RWPE2 (cell line): ENCODE data around the gene LCN2.

Experiments
- ATAC-seq: fragments of 200-7000 bp; cut with Tn5 transposase; 3 replicates; pipeline ENCODE4 v1.9.1; 2021; ENCODE audit warnings: low read depth
- DNase-seq: peaks from one replicate; pipeline ENCODE4 v3.0.0-alpha.2; 2020; ENCODE audit warnings: low spot score
- H3K27ac ChIP-seq: fragments of 450-650 bp; 2 replicates; pipeline ENCODE4 v1.5.1; 2017; ENCODE audit warnings: mild to moderate bottlenecking; ENCODE audit not compliant: poor library complexity, severe bottlenecking
- H3K27me3 ChIP-seq: fragments of 250-450 bp; sonication (Bioruptor Pico); 2 replicates; pipeline ENCODE4 v1.5.1; 2021; ENCODE audit warnings: mild to moderate bottlenecking, moderate library complexity; ENCODE audit not compliant: insufficient read depth, poor library complexity, severe bottlenecking
- H3K36me3 ChIP-seq: fragments of 250-450 bp; sonication (Bioruptor Pico); 2 replicates; pipeline ENCODE4 v1.5.1; 2020; ENCODE audit warnings: low read depth, mild to moderate bottlenecking, moderate library complexity
- H3K4me1 ChIP-seq: fragments of 250-450 bp; sonication (Bioruptor Pico); 2 replicates; pipeline ENCODE4 v1.5.1; 2021; ENCODE audit warnings: mild to moderate bottlenecking, moderate library complexity; ENCODE audit not compliant: insufficient read depth, poor library complexity, severe bottlenecking
- H3K4me3 ChIP-seq: fragments of 250-450 bp; sonication (Bioruptor Pico); 2 replicates; pipeline ENCODE4 v1.5.1; 2021; ENCODE audit warnings: mild to moderate bottlenecking, moderate library complexity; ENCODE audit not compliant: severe bottlenecking
- H3K9me3 ChIP-seq: fragments of 250-450 bp; sonication (Bioruptor Pico); 2 replicates; pipeline ENCODE4 v1.5.1; 2021; ENCODE audit warnings: mild to moderate bottlenecking, moderate library complexity; ENCODE audit not compliant: severe bottlenecking
- CTCF ChIP-seq: fragments of 450-650 bp; IDR thresholded peaks from one replicate; pipeline ENCODE4 v1.5.1; 2017; ENCODE audit warnings: mild to moderate bottlenecking, moderate library complexity; ENCODE audit not compliant: poor library complexity, severe bottlenecking

The LCN2 gene

GRCh38 chr9:128163523-128164306 is 14.5 kb downstream of the LCN2 start:
- Histone ChIP-seq H3K27ac (no peak overlapping the region), H3K36me3 (peaks cover 51% of the 10 kb centered on the region), H3K4me3 (no peak overlapping the region), H3K27me3 (no peaks in the 10 kb centered on the region), H3K4me1 (no peaks in the 10 kb centered on the region), H3K9me3 (no peaks in the 10 kb centered on the region)
- peak; percentile 60 for DNase-seq
- TF ChIP-seq CTCF, result no peak
- ATAC-seq, result no peak

DNA sequence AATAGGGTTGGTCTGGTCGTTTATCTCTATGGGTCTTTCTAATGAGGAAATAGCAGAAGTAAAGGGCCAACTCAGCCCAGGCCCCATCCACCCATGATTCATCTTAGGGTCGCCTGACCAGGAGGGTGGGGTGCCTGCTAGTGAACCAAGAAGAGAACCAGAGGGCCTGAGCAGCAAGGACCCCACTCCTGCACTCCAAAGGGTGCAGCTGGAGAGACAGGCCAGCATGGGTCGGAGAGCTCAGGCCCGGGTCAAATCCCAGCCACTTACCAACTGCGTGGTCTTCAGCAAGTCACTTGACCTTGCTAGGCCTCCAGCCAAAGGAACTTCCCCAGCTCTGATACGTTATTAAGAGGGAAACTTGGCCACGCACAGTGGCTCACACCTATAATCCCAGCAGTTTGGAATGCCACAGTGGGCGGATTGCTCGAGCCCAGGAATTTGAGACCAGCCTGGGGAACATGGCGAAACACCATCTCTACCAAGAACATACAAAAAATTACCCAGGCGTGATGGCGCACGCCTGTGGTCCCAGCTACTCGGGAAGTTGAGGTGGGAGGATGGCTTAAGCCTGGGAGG is 15.1 kb downstream of the LCN2 start:
- no peak for ATAC-seq
- no peaks in the 10 kb centered on the region for H3K4me1 ChIP-seq
- TF ChIP-seq CTCF, result no peak
- DNase-seq, result no peak
- no peak overlapping the region for H3K27ac ChIP-seq
- H3K36me3 ChIP-seq, result peaks cover 58% of the 10 kb centered on the region
- H3K9me3 ChIP-seq, result no peaks in the 10 kb centered on the region
- H3K4me3 ChIP-seq, result no peak overlapping the region
- no peaks in the 10 kb centered on the region for H3K27me3 ChIP-seq

DNA sequence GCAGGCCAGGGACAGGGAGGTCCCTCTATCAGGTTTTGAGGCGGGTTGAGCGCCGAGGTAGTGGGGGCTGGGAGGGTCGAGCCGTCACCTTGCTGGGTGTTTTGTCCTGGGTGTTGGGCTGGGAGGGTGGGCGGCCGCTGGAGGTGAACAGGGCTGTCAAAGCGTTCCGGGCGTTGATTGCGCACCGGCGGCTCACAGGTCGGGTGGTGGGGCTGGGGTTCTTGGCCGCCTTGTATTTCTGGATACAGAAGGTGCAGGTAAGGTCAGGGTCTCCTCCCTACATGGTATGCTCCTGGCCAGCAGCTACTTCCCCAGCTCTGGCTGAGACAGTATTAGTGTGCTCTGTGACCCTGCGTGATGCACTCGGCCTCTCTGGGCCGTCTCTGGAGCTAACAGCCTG is 16.9 kb downstream of the LCN2 start:
- Histone ChIP-seq H3K9me3 (no peaks in the 10 kb centered on the region), H3K4me3 (no peak overlapping the region), H3K27ac (no peak overlapping the region), H3K4me1 (no peaks in the 10 kb centered on the region), H3K27me3 (no peaks in the 10 kb centered on the region), H3K36me3 (peaks cover 69% of the 10 kb centered on the region)
- DNase-seq (peak; percentile 55), ATAC-seq (no peak)
- no peak for TF ChIP-seq CTCF

GRCh38 chr9:128167209-128167608 is 18.0 kb downstream of the LCN2 start:
- Histone ChIP-seq H3K9me3 (no peaks in the 10 kb centered on the region), H3K36me3 (peaks cover 72% of the 10 kb centered on the region), H3K27ac (no peak overlapping the region), H3K4me1 (no peaks in the 10 kb centered on the region), H3K4me3 (no peak overlapping the region), H3K27me3 (no peaks in the 10 kb centered on the region)
- no peak for TF ChIP-seq CTCF
- ATAC-seq (no peak), DNase-seq (no peak)

DNA sequence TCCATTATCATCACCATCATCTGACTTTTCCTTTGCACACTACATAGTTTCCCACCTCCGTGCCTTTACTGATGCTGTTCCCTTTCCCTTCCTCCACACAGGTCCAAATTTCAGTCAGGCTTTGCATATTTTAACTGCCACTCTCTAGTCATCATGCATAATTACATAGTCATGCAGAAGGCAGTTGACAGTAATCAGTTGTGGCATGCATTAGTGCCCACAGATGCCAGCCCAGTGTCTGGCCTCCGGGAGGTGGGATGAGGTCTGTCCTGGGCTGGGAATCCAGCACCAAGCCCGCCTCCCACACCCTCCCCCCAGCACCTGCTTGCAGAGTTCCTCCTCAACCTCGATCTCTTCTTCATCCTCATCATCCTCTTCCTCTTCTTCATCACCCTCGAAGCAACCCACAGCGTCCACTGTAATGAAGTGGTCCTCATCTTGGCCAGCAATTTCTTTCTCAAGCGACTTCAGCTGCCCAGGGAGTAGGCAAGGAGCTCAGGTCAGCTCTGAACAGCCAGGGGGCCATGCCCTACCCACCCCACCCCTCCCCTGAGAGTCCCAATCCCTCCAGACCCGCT is 19.6 kb downstream of the LCN2 start:
- no peak for TF ChIP-seq CTCF
- H3K27me3 ChIP-seq, result no peaks in the 10 kb centered on the region
- peaks cover 72% of the 10 kb centered on the region for H3K36me3 ChIP-seq
- peak; percentile 39 for DNase-seq
- H3K4me3 ChIP-seq, result no peak overlapping the region
- no peaks in the 10 kb centered on the region for H3K9me3 ChIP-seq
- no peak for ATAC-seq
- H3K27ac ChIP-seq, result no peak overlapping the region
- H3K4me1 ChIP-seq, result no peaks in the 10 kb centered on the region
